Adrenal gland (tissue), 5 donors: ENCODE results near the gene TMED6.
"Not testable (repeated sequence)": the region's sequence is repeated elsewhere in the genome, so short reads cannot be mapped to it uniquely, and the experiment has no call there.

Experiments
- CTCF ChIP-seq, 6 experiments: fragments of 450-650 bp in 4 of 6; fragments of 200-600 bp in 2 of 6; sonication (generic) in 1 of 6; IDR thresholded peaks; 1 replicate in 5 of 6; 2 replicates in 1 of 6; pipeline versions ENCODE4 v1.5.1 to v1.8.0; 2016 to 2021; ENCODE audit warnings: antibody characterized with exemption in 6 of 6, mild to moderate bottlenecking in 2 of 6, moderate library complexity in 1 of 6
- POLR2A ChIP-seq, 2 donors: fragments of 450-650 bp; IDR thresholded peaks; one replicate each; pipeline ENCODE4 v1.6.1; 2017; ENCODE audit warnings: antibody characterized with exemption in 2 of 2, mild to moderate bottlenecking in 2 of 2, moderate library complexity in 1 of 2
- donor health status: DM: no; HTN: no; CAD: no.

- TF ChIP-seq CTCF, POLR2A (IDR thresholded peaks at IDR 0.05): not testable (repeated sequence)
Observed at GRCh38 chr16:69296771-69297170, 54.8 kb downstream of the TMED6 start.
